ENCODE results near the gene CLUH.
"Not testable (repeated sequence)": the region's sequence is repeated elsewhere in the genome, so short reads cannot be mapped to it uniquely, and the experiment has no call there.

The CLUH gene

GRCh38 chr17:2687074-2687418, 24.5 kb downstream of the CLUH start:
- DNase-seq, result no peak

GRCh38 chr17:2685696-2686095, 25.9 kb downstream of the CLUH start:
- DNase-seq, result no peak

- DNase-seq, result no peak
Observed at GRCh38 chr17:2684549-2684948, 27.0 kb downstream of the CLUH start.

- DNase-seq, result no peak
Observed at GRCh38 chr17:2683912-2684311, 27.7 kb downstream of the CLUH start.

GRCh38 chr17:2682176-2682938, 29.2 kb downstream of the CLUH start:
- no peak for DNase-seq

- no peak for DNase-seq
Observed at GRCh38 chr17:2681650-2682049, 29.9 kb downstream of the CLUH start.

GRCh38 chr17:2680961-2681360, 30.6 kb downstream of the CLUH start:
- no peak for DNase-seq

GRCh38 chr17:2679247-2679646, 32.3 kb downstream of the CLUH start:
- not testable (repeated sequence) for DNase-seq

GRCh38 chr17:2672026-2672425, 39.5 kb downstream of the CLUH start:
- no peak for DNase-seq

GRCh38 chr17:2660410-2660809, 51.2 kb downstream of the CLUH start:
- not testable (repeated sequence) for DNase-seq

GRCh38 chr17:2659337-2659736, 52.2 kb downstream of the CLUH start:
- not testable (repeated sequence) for DNase-seq

- no peak for DNase-seq
Observed at GRCh38 chr17:2656283-2656682, 55.3 kb downstream of the CLUH start.

- no peak for DNase-seq
Observed at GRCh38 chr17:2655546-2655945, 56.0 kb downstream of the CLUH start.

- DNase-seq, result not testable (repeated sequence)
Observed at GRCh38 chr17:2652911-2653310, 58.7 kb downstream of the CLUH start.

GRCh38 chr17:2649191-2649590, 62.4 kb downstream of the CLUH start:
- no peak for DNase-seq

- no peak for DNase-seq
Observed at GRCh38 chr17:2647957-2648356, 63.6 kb downstream of the CLUH start.

GRCh38 chr17:2644971-2645370, 66.6 kb downstream of the CLUH start:
- DNase-seq, result no peak
